GM12874 (cell line): ENCODE results near the gene CEBPZ.

Experiments used
- CTCF ChIP-seq: IDR thresholded peaks from 2 replicates; pipeline ENCODE4 v1.5.1; 2011; ENCODE audit warnings: low read depth, mild to moderate bottlenecking, control low read depth, low read length, moderate library complexity; ENCODE audit not compliant: insufficient read depth

CEBPZ gene

DNA sequence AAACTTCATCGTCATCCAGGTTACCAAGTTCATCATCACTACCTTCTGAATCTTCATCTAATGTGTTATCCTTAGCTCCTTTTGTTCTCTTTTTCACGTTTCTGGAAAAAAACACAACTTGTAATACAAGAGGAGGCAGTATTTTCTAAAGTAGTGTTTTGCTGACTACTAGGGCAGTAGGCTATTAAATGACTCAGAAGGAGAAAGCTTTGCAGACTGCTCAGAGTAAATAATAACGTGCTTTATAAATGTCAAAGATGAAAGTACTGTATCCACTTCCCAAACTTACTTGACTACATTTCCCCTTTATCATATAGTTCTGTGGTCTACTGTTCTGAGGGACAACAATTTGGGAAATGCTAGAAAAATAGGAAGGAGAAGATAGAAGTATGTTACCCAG, 19.5 kb downstream of the CEBPZ start:
- no peak for TF ChIP-seq CTCF

DNA sequence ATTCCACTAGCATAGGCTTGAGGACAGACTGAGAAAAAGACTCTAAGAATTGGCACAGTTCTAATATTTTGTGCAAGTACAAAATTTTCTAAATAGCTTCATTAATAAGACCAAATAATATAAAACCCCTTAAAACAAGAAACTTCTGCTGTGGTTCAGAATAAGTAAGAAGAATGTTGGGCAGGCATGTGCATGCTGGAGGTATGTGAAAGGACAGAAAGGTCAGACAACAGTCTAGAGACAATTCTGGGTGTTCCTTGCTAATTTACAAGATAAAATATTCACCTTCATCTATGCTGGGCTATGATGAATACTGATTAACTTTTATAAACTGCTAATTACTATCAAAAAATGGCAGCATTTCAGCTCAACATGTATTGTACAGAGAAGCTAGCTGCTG, 20.2 kb downstream of the CEBPZ start:
- TF ChIP-seq CTCF = no peak

DNA sequence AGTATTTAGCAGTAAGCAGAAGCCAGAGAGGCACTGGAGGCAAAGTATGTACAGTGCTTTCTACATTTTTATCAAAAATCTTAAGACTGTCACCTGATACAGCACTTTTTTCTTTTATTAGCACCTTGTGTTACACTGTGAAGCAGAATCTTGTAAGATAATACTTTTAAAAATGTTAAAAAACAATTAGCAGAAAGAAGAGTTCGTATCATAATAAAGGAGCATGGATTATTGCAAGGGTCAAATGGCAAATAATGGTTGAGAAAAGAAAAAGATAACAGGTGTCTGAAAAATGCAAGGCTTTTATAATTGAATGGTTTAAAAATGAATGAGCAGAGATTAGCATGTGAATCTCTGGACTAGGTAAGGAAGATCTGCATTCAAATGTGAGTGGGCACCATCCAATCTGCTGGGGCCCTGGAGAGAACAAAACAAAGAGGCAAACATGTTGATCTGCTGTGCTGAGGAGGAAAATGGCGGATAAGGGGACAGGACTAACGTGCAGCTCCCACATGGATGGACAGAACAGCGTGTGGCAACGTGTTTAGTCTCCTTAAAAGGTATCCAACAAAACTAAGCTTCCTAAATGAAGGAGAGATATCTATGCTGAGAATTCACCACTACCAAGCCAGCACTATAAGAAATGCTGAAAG, 25.6 kb downstream of the CEBPZ start:
- TF ChIP-seq CTCF = no peak

DNA sequence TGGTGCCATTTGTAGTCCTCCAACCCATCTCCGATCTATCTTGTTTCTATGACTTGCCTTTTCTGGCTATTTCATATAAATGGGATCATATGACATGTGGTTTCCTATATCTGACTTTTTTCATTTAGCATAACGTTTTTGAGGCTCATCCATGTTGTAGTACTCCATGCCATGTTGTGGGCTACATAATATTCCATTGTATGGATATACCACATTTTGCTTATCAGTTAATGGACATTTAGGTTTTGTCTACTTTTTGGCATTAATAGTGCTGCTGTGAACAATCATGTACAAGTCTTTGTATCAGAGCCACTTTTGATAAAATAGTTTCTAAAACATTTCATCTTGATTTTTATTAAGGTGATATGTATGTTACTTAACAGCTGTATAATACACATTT, 27.7 kb downstream of the CEBPZ start:
- no peak for TF ChIP-seq CTCF

DNA sequence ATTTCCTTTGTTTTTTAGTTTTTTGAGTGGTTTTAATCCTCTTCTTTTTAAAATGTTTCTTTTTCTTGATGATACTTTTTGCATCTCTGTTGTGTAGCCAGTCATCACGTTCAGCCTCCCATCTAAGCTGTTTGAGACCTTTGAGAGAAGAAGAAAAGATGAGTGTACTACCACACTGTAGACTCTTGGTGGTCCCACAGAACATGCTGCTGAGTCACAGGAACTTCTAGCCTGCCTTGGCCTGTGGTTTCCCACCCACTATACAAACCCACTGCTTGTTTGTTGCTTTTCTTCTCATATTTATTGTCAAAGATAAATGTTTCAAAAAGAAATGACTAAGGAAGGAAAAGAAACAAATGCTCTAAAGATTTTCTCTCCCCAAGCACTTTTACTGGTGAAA, 29.6 kb downstream of the CEBPZ start:
- TF ChIP-seq CTCF = no peak

DNA sequence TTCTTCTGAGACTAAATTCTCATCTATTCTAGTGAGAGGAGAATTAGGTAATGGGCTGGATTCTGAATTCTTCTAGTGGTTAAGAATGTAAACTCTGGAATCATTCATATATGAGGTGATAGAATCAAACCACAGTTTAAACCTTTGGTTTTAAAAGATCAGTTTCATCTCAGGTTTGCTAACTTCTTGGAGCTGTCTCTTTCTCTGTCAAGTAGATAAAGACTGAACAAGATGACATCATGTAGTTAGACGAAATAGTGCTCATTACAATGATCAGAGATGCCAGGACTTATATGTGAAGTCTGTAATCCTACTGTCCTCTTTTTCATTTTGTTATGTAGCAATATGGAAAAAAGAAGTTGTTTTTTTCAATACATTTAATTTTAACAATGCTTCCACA, 30.2 kb downstream of the CEBPZ start:
- no peak for TF ChIP-seq CTCF

GRCh38 chr2:37198681-37199065, 32.7 kb downstream of the CEBPZ start:
- TF ChIP-seq CTCF = no peak
